Lower lobe of right lung (tissue), 2 donors: ENCODE results near the gene S100A2. TPM values are rescaled to one million over a fixed set of nuclear protein-coding genes. Genes with fewer than 3 reads are reported as not detected.
A peak's percentile ranks its signal among the peaks of the same experiment; 100 is the strongest.

ENCODE experiments used
- ATAC-seq, 2 donors: fragments of 200-7000 bp; cut with Tn5 transposase; one replicate each; pipeline ENCODE4 v1.9.1; 2020 to 2022; ENCODE audit warnings: mild to moderate bottlenecking in 2 of 2, moderate library complexity in 2 of 2
- DNase-seq: peaks from one replicate; pipeline ENCODE4 v3.0.0-alpha.2; 2020
- H3K27ac ChIP-seq: fragments of 200-600 bp; one replicate; pipeline ENCODE4 v1.8.0; 2022
- H3K27me3 ChIP-seq: fragments of 200-600 bp; one replicate; pipeline ENCODE4 v1.8.0; 2022; ENCODE audit warnings: low read depth
- H3K36me3 ChIP-seq: fragments of 200-600 bp; one replicate; pipeline ENCODE4 v1.8.0; 2022; ENCODE audit warnings: mild to moderate bottlenecking
- H3K4me1 ChIP-seq: fragments of 200-600 bp; one replicate; pipeline ENCODE4 v1.8.0; 2022
- H3K4me3 ChIP-seq: fragments of 200-600 bp; one replicate; pipeline ENCODE4 v1.8.0; 2022; ENCODE audit warnings: mild to moderate bottlenecking
- H3K9me3 ChIP-seq: fragments of 200-600 bp; one replicate; pipeline ENCODE4 v1.8.0; 2022
- intact Hi-C: fragments of 100-400 bp; cut with DNase I; formaldehyde crosslinking; loops from one replicate; pipeline ENCODE4 v1.11.0; 2022
- total RNA-seq: library from RNA; stranded (reverse); fragmentation: NEBNext Ultra II Directional; extraction: Animal tissue kit (Norgen Biotek cat#: 25700); gene quantifications from one replicate; pipeline ENCODE4 v1.2.1, GENCODE V29; 2021
- TF ChIP-seq, protein P1 (sequence below): fragments of 200-600 bp; IDR thresholded peaks from one replicate; pipeline ENCODE4 v1.8.0; 2022; ENCODE audit warnings: antibody characterized with exemption, mild to moderate bottlenecking
- donor health status: DM: no; HTN: yes; CAD: no; lungs with severe emphysema.

Gene S100A2
- total RNA-seq, 1 donor from 2014 or later: 3.8 TPM

DNA sequence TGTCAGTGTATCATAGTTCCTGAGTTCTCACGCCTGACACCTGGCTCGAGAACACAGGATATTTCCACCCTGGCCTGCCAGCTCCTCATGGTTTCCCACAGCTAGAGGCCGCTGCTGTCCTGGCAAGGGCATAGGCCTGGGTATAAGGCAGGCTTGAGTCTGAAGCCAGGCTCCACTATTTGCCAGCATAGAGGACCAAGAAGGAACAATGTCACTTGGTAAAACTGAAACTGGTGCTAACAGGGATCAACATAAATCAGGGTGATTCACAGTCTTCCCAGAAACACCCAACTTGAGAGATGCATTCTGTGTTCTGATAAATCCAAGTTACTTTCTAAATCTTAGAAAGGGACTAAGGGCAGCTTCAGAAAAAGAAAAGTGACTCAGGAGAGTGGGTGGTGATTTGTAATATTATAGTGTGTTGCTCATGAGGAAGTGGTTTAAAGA, 6.9 kb upstream of the S100A2 start:
- intact Hi-C loops: no loop called here
- Histone ChIP-seq H3K4me1 (peaks cover 33% of the 10 kb centered on the region), H3K27ac (peak overlapping the region; percentile 34), H3K9me3 (no peaks in the 10 kb centered on the region), H3K36me3 (no peaks in the 10 kb centered on the region), H3K27me3 (no peaks in the 10 kb centered on the region), H3K4me3 (no peak overlapping the region)
- TF ChIP-seq, protein P1, sequence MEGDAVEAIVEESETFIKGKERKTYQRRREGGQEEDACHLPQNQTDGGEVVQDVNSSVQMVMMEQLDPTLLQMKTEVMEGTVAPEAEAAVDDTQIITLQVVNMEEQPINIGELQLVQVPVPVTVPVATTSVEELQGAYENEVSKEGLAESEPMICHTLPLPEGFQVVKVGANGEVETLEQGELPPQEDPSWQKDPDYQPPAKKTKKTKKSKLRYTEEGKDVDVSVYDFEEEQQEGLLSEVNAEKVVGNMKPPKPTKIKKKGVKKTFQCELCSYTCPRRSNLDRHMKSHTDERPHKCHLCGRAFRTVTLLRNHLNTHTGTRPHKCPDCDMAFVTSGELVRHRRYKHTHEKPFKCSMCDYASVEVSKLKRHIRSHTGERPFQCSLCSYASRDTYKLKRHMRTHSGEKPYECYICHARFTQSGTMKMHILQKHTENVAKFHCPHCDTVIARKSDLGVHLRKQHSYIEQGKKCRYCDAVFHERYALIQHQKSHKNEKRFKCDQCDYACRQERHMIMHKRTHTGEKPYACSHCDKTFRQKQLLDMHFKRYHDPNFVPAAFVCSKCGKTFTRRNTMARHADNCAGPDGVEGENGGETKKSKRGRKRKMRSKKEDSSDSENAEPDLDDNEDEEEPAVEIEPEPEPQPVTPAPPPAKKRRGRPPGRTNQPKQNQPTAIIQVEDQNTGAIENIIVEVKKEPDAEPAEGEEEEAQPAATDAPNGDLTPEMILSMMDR: peak; percentile 91
- peak; percentile 89 for DNase-seq
- ATAC-seq: peak; percentile 86 to 90

DNA sequence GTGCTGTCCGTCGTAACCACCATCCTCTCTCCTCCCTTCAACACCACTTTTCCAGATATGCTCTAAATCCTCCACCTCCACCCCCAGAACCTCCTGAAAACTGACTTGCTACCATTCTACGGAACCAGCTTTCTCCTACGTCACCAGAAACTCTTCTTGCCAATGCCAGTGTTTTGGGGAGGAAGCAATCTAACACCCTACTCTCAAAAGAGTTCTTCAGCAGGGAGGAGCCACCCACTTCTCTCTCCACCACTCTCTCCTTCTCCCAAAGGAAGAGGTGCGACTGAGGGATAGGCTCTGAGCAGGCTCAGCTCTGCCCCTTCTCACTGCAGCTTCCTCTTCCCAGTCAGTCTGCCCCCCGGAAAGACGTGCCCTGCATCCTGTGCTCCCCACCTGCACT, 6.1 kb upstream of the S100A2 start:
- Histone ChIP-seq H3K4me3 (no peak overlapping the region), H3K27me3 (no peaks in the 10 kb centered on the region), H3K4me1 (peaks cover 42% of the 10 kb centered on the region), H3K27ac (no peak overlapping the region), H3K36me3 (no peaks in the 10 kb centered on the region), H3K9me3 (no peaks in the 10 kb centered on the region)
- TF ChIP-seq, protein P1: no peak
- intact Hi-C loops: no loop called here
- no peak for ATAC-seq
- DNase-seq: no peak

DNA sequence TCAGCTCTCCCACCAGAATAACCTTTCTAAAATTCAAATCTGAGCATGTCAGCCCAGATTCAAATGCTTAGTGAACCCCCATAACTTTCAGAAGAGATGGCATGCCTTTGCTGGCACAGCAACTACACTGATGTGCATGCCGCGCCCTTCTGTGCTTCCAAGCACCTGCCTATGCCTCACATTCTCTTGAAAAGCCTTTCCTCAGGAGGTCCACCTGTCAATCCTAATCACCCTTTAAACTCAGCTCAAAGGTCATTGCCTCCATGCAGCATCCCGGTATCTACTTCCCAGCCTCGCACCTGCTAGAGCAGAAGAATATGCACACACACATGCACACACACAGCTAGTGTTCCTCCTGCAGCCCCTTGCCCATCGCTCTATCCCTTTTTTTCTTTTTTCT, 5.2 kb upstream of the S100A2 start:
- intact Hi-C loops: no loop called here
- Histone ChIP-seq H3K4me1 (peaks cover 48% of the 10 kb centered on the region), H3K4me3 (no peak overlapping the region), H3K27ac (no peak overlapping the region), H3K36me3 (no peaks in the 10 kb centered on the region), H3K27me3 (no peaks in the 10 kb centered on the region), H3K9me3 (no peaks in the 10 kb centered on the region)
- ATAC-seq (no peak), DNase-seq (no peak)
- TF ChIP-seq, protein P1: no peak

DNA sequence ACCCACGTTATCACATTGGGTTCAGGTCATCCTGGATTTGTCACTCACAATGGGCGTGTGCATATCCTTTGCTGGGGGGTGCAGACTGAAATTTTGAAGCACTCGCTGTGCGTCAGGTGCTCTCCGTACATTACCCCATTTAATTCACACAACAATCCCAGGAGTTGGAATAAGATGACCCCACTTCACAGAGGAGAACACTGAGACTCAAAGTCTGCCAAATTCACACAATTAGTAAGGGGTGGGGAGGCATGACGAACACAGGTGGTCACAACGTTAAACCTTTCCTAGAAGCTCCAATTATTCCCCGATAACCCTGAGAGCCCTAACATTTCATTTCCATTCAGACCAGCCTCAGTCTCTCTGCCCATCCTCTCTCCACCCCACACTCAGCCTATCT, 3.8 kb upstream of the S100A2 start:
- ATAC-seq (no peak), DNase-seq (no peak)
- Histone ChIP-seq H3K27me3 (no peaks in the 10 kb centered on the region), H3K27ac (no peak overlapping the region), H3K9me3 (no peaks in the 10 kb centered on the region), H3K4me3 (no peak overlapping the region), H3K36me3 (no peaks in the 10 kb centered on the region), H3K4me1 (peaks cover 60% of the 10 kb centered on the region)
- intact Hi-C loops: loop anchor here (5.0 to 10.0 kb wide), 2 partner anchors 37 to 55 kb away; no protein-coding TSS in a partner anchor
- TF ChIP-seq, protein P1: no peak

DNA sequence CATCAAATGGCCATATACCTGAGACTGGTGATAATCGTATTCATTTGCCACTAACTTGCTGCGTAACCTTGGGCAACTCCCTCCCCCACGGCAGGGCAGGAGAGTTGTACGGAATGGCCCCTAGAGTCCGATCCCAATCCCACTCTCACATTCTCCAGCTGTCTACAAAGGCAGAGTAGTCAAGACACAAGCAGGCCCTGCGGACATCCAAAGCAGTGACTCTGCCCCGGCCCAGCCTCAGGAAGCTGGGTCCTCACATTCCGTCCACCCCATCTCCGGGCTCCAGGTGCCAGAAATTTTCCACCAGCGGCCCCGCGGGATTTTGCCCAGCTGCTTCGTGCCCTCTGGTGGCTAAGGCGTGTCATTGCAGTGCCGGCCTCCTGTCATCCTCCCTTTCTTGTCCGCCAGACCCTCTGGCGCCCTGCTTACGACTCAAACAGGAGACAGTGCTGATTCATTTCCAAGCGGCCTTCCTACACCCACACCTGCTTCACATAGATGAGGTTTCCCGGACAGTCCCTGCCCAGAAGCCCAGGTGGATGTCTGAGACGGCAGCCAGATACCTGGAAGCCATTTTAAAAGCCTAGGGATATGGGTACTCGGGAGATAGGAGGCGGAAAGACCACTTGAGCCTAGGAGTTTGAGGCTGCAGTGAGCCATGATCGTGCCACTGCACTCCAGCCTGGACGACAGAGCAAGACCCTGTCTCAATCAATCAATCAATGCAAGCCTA, 2.9 kb upstream of the S100A2 start:
- Histone ChIP-seq H3K27ac (peak overlapping the region; percentile 94), H3K4me1 (peaks cover 56% of the 10 kb centered on the region), H3K4me3 (peak overlapping the region; percentile 35), H3K36me3 (no peaks in the 10 kb centered on the region), H3K27me3 (no peaks in the 10 kb centered on the region), H3K9me3 (no peaks in the 10 kb centered on the region)
- TF ChIP-seq, protein P1: peak; percentile 99
- ATAC-seq (peak; percentile 30 to 55), DNase-seq (peak; percentile 93)
- intact Hi-C loops: loop anchor here (5.0 to 10.0 kb wide), 2 partner anchors 36 to 54 kb away; no protein-coding TSS in a partner anchor
